Erythroblast (primary cell): ENCODE data around the gene ITCH.
"Not testable (repeated sequence)": the region's sequence is repeated elsewhere in the genome, so short reads cannot be mapped to it uniquely, and the experiment has no call there.

ENCODE experiments used
- DNase-seq, 2 experiments: peaks; one replicate each; lab custom pipeline; 2025; lab: John Stamatoyannopoulos, UW
- GATA1 ChIP-seq: IDR thresholded peaks from 2 replicates; pipeline ENCODE4 v1.6.1; 2011; ENCODE audit warnings: low read depth, mild to moderate bottlenecking, control low read depth, low read length, moderate library complexity
- POLR2A ChIP-seq: IDR thresholded peaks from 2 replicates; pipeline ENCODE4 v1.6.1; 2011; ENCODE audit warnings: mild to moderate bottlenecking, low read length

Gene ITCH

GRCh38 chr20:34385464-34385863 lies 22.4 kb downstream of the ITCH start:
- no peak for TF ChIP-seq GATA1
- no peak for TF ChIP-seq POLR2A
- DNase-seq = no peak

GRCh38 chr20:34388000-34388399 lies 24.9 kb downstream of the ITCH start:
- TF ChIP-seq POLR2A (no peak), GATA1 (no peak)
- DNase-seq = no peak

GRCh38 chr20:34388678-34389077 lies 25.6 kb downstream of the ITCH start:
- no peak for TF ChIP-seq POLR2A
- TF ChIP-seq GATA1 = no peak
- DNase-seq = no peak

- TF ChIP-seq GATA1 (no peak), POLR2A (no peak)
- peak in 1 of 2 experiments; percentile 7 for DNase-seq
Measured at GRCh38 chr20:34389206-34389953, 26.3 kb downstream of the ITCH start.

GRCh38 chr20:34389954-34390555 lies 27.0 kb downstream of the ITCH start:
- no peak for DNase-seq

GRCh38 chr20:34396408-34396807 lies 33.3 kb downstream of the ITCH start:
- DNase-seq = no peak
- TF ChIP-seq POLR2A = no peak
- TF ChIP-seq GATA1 = no peak

More at GRCh38 chr20:34389954-34390555, 27.0 kb downstream of the ITCH start:
- TF ChIP-seq GATA1 = no peak
- no peak for TF ChIP-seq POLR2A

GRCh38 chr20:34397096-34397495 lies 34.0 kb downstream of the ITCH start:
- no peak for DNase-seq
- no peak for TF ChIP-seq POLR2A
- TF ChIP-seq GATA1 = no peak

GRCh38 chr20:34400776-34401175 lies 37.7 kb downstream of the ITCH start:
- not testable (repeated sequence) for DNase-seq

GRCh38 chr20:34401741-34402455 lies 38.8 kb downstream of the ITCH start:
- no peak for DNase-seq
- TF ChIP-seq POLR2A (no peak), GATA1 (no peak)

- DNase-seq = no peak
- TF ChIP-seq POLR2A (no peak), GATA1 (no peak)
Measured at GRCh38 chr20:34402461-34402860, 39.4 kb downstream of the ITCH start.

GRCh38 chr20:34403063-34403827 lies 40.2 kb downstream of the ITCH start:
- TF ChIP-seq GATA1 (no peak), POLR2A (no peak)
- DNase-seq = no peak

GRCh38 chr20:34403908-34404307 lies 40.8 kb downstream of the ITCH start:
- TF ChIP-seq GATA1 = no peak
- no peak for TF ChIP-seq POLR2A
- no peak for DNase-seq

GRCh38 chr20:34404803-34405202 lies 41.7 kb downstream of the ITCH start:
- no peak for TF ChIP-seq GATA1
- no peak for TF ChIP-seq POLR2A

GRCh38 chr20:34405247-34405651 lies 42.2 kb downstream of the ITCH start:
- not testable (repeated sequence) for DNase-seq

More at GRCh38 chr20:34404803-34405202, 41.7 kb downstream of the ITCH start:
- no peak for DNase-seq

- DNase-seq = not testable (repeated sequence)
Measured at GRCh38 chr20:34405942-34406341, 42.9 kb downstream of the ITCH start.
